Activated CD8-positive, alpha-beta memory T cell treated with anti-CD3 and anti-CD28 coated beads for 36 hours (primary cell): ENCODE measurements around the gene SPTLC1. TPM values are rescaled to one million over a fixed set of nuclear protein-coding genes. Genes with fewer than 3 reads are reported as not detected.
"Not testable (repeated sequence)": the region's sequence is repeated elsewhere in the genome, so short reads cannot be mapped to it uniquely, and the experiment has no call there.

Experiments used
- CTCF ChIA-PET: fragments of 350-600 bp; sonication (Branson Sonifier 250); formaldehyde crosslinking; loops from one replicate; lab custom pipeline; 2021; ENCODE audit warnings: antibody characterized with exemption; lab: Charles Lee
- POLR2A ChIA-PET: fragments of 350-600 bp; sonication (Branson Sonifier 250); formaldehyde crosslinking; loops from one replicate; lab custom pipeline; 2021; ENCODE audit warnings: antibody characterized with exemption; lab: Charles Lee
- total RNA-seq, 2 experiments: library from RNA; stranded (reverse); gene quantifications; one replicate each; pipeline ENCODE4 v1.2.3, GENCODE V29; 2021

SPTLC1 gene
- total RNA-seq, 2 experiments from 2014 or later: 58.7 to 61.3 TPM

- ChIA-PET CTCF (no interaction called here), POLR2A (no interaction called here)
Measured at GRCh38 chr9:92142329-92142728, 27.1 kb upstream of the SPTLC1 start.

GRCh38 chr9:92141144-92142129 lies 26.2 kb upstream of the SPTLC1 start:
- ChIA-PET POLR2A (no interaction called here), CTCF (interaction anchor here (1.4 to 2.5 kb wide), 4 partner anchors 20 to 488 kb away, joined by 3 to 6 read pairs (median 4); no protein-coding TSS in a partner anchor)

GRCh38 chr9:92140754-92141143 lies 25.5 kb upstream of the SPTLC1 start:
- ChIA-PET CTCF (interaction anchor here (0.6 to 3.6 kb wide), 10 partner anchors 8 to 495 kb away, joined by 3 to 19 read pairs (median 3); no protein-coding TSS in a partner anchor), POLR2A (no interaction called here)

- ChIA-PET CTCF (interaction anchor here (0.6 to 3.6 kb wide), 14 partner anchors 8 to 875 kb away, joined by 3 to 19 read pairs (median 3); no protein-coding TSS in a partner anchor), POLR2A (no interaction called here)
Measured at GRCh38 chr9:92140074-92140753, 25.0 kb upstream of the SPTLC1 start.

GRCh38 chr9:92138960-92139540 lies 23.8 kb upstream of the SPTLC1 start:
- CTCF ChIA-PET: interaction anchor here (0.6 to 3.6 kb wide), 16 partner anchors 10 to 670 kb away, joined by 3 to 19 read pairs (median 4); no protein-coding TSS in a partner anchor
- POLR2A ChIA-PET: interaction anchor here (0.5 kb wide), 1 partner anchor 118 kb away, joined by 5 read pairs; no protein-coding TSS in a partner anchor

DNA sequence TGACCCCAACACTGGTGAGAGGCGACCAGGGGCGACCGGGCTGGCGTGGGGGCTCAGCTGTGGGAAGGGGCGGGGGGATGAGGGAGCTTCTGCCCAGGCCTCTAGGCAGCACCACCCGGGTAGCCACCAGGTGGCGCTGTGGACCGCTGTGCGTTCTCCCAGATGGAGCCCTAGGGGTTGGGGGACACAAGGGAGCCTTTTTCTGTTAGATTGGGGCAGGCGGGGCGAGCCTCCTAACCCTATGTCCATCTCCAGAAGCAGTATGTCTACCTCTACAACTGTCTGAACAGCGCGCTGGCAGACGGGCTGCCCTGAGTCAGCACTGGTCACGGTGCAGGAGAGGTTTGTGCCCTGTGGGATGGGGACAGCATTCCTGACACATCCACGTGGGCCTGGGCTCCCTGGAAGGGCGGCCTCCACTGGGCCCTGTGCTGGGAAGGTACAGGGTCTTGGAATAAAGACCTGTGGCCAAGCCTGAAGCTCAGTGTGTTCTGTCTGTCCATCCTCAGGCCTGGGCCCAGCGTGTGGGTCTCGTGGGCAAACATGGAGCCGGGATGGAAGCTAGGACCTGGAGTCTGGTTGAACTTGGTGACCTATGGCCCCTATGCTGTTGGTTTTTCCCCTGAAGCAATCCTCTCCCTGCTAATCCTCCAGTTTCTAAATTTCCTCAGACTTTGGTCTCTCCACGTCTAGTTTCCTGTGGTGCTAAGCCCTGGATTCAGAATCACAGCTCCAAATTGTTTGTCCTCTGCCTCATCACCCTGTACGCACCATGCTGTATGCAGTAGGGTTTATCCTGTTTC lies 23.1 kb upstream of the SPTLC1 start:
- ChIA-PET CTCF (interaction anchor here (0.6 to 3.6 kb wide), 12 partner anchors 10 to 671 kb away, joined by 3 to 19 read pairs (median 4); no protein-coding TSS in a partner anchor), POLR2A (interaction anchor here (0.5 kb wide), 1 partner anchor 117 kb away, joined by 5 read pairs; no protein-coding TSS in a partner anchor)

DNA sequence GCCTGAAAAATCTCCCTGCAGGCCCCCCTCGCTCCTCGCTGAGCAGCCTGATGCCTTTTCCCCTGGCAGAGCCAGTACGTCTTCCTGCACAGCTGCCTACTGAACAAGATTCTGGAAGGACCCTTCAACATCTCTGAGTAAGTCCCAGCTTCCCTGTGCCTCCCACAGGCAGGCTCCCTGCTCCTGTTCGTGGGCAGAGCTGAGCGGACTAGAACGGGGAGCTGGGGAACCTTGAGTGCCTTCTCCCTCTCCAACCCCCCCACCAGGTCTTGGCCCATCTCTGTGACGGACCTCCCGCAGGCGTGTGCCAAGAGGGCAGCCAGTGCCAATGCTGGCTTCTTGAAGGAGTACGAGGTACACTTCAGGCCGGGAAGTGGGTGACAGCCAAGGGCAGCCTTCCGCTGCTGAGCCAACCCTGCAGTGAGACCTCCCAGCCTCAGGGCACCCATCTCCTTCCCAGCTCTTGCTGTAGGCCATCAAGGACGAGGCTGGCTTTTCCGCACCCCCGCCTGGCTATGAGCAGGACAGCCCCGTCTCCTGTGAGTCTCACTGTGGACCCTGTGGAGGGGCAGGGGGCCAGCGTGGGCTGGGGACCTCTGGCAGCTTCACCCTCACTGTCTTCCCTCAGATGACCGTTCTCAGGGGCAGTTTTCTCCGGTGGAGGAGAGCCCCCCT lies 21.1 kb upstream of the SPTLC1 start:
- ChIA-PET POLR2A (no interaction called here), CTCF (interaction anchor here (1.8 kb wide), 1 partner anchor 70 kb away, joined by 5 read pairs; no protein-coding TSS in a partner anchor)

DNA sequence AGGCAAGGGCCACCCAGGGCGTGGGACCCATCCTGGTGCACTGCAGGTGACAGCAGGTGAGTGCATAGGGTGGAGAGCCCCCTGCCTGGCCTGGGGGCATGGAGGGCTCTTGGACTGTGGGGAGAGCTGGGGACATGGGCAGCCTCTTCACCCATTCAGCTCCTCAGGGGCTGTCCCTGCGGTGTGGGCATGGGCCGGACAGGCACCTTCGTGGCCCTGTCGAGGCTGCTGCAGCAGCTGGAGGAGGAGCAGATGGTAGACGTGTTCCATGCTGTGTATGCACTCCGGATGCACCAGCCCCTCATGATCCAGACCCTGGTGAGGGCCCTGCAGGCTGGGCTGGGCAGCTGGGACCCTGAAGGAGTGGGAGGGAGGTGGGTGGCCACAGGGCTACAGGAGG lies 20.4 kb upstream of the SPTLC1 start:
- POLR2A ChIA-PET: interaction anchor here (0.6 kb wide), 1 partner anchor 8 kb away, joined by 3 read pairs; no protein-coding TSS in a partner anchor
- CTCF ChIA-PET: interaction anchor here (1.5 kb wide), 1 partner anchor 10 kb away, joined by 3 read pairs; no protein-coding TSS in a partner anchor

- ChIA-PET POLR2A (no interaction called here), CTCF (interaction anchor here (0.6 kb wide), 1 partner anchor 593 kb away, joined by 3 read pairs; no protein-coding TSS in a partner anchor)
Measured at GRCh38 chr9:92133949-92134604, 18.9 kb upstream of the SPTLC1 start.

- POLR2A ChIA-PET: not testable (repeated sequence)
- CTCF ChIA-PET: interaction anchor here (0.7 kb wide), 1 partner anchor 10 kb away, joined by 3 read pairs; no protein-coding TSS in a partner anchor
Measured at GRCh38 chr9:92132913-92133312, 17.7 kb upstream of the SPTLC1 start.

DNA sequence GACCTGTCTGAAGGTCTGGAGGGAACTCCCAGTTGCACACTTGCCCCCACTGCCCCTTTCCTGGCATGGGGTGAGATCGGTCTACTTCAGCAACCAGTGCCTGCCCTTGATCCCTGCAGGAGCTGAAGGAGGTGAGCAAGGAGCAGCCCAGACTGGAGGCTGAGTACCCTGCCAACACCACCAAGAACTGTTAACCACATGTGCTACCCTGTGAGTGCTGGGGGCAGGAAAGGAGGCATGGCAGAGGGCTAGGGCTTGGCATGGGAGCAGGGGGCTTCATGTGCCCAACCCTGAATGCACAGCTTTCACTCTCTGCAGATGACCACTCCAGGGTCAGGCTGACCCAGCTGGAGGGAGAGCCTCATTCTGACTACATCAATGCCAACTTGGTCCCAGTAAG lies 17.3 kb upstream of the SPTLC1 start:
- POLR2A ChIA-PET: no interaction called here
- CTCF ChIA-PET: interaction anchor here (0.7 kb wide), 1 partner anchor 9 kb away, joined by 3 read pairs; no protein-coding TSS in a partner anchor

GRCh38 chr9:92122800-92123199 lies 7.6 kb upstream of the SPTLC1 start:
- ChIA-PET CTCF (interaction anchor here (0.7 kb wide), 1 partner anchor 10 kb away, joined by 3 read pairs; no protein-coding TSS in a partner anchor), POLR2A (no interaction called here)

- ChIA-PET POLR2A (no interaction called here), CTCF (interaction anchor here (2.2 kb wide), 1 partner anchor 18 kb away, joined by 6 read pairs; no protein-coding TSS in a partner anchor)
Measured at GRCh38 chr9:92122061-92122460, 6.8 kb upstream of the SPTLC1 start.

GRCh38 chr9:92121265-92121664 lies 6.1 kb upstream of the SPTLC1 start:
- POLR2A ChIA-PET: no interaction called here
- CTCF ChIA-PET: interaction anchor here (2.2 kb wide), 1 partner anchor 19 kb away, joined by 6 read pairs; no protein-coding TSS in a partner anchor

DNA sequence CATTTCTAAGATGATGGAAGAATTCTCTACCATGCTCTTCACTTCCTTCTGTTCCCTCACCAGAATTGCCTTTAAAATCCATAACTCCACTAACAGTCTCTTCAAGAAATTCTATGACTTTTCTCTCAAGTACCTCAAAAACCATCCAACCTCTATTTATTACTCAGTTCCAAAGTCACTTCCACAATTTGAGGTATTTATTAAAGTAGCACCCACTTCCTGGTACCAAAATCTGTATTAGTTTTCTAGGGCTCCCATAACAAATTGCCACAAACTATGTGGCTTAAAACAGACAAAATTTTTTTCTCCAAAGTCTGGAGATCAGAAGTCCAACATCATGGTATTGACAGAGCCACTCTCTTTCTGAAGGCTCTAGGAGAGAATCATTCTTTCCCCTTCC lies 4.9 kb upstream of the SPTLC1 start:
- ChIA-PET CTCF (interaction anchor here (2.2 kb wide), 1 partner anchor 20 kb away, joined by 6 read pairs; no protein-coding TSS in a partner anchor), POLR2A (no interaction called here)

GRCh38 chr9:92119586-92119985 lies 4.4 kb upstream of the SPTLC1 start:
- ChIA-PET POLR2A (no interaction called here), CTCF (no interaction called here)

GRCh38 chr9:92108122-92108521 lies 7.1 kb downstream of the SPTLC1 start:
- ChIA-PET POLR2A (no interaction called here), CTCF (no interaction called here)
